ENCODE data around the gene KCNN4.

DNA sequence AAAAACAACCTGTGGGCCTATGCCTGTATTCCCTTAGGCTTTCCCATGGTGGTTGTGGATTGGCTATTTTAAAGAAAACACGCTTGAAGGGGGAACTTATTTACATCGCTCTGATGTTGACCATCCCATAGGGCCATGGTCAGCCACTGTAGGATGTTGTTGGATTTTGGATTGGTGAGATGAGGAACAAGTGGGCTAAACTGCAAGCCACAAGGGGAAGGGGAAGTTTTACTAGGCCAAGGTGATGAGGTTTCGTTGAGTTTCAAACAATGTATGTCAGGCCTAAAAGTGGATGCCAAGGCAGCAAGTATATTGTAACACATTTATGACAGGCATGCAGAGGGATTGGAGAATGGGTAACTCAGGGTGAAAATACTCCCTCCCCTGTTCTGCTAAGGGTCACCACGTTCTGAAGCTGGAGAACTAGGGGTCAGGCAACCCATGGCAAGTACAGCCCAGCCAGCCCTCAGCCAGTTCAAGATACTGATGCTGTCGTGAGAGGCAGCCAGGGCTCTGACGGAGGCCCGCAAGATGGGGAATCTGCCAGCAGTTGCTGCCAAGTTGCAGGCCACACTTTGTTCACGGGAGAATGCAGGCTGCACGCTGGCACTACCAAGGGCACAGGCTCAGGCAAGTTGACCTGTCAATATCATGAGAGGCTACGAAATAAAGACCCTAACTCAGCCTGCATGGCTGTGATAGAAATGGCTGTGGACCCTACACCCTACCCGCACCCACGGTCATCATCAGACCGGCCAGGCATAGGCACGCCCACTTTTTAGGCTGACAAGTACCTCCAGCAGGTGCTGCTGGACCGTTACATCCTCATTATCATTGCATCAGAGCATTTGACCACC is 53.8 kb downstream of the KCNN4 start:
- no peak for TF ChIP-seq CTCF (IDR thresholded peaks at IDR 0.05; ENCODE audit: low read depth, low read length)
- no peak for TF ChIP-seq EZH2phosphoT487 (IDR thresholded peaks at IDR 0.05; ENCODE audit: low read depth)
